Omental fat pad (tissue), 4 donors: ENCODE results near the gene BGN. TPM values are rescaled to one million over a fixed set of nuclear protein-coding genes. Genes with fewer than 3 reads are reported as not detected.

Source experiments
- ATAC-seq: fragments of 150-250 bp; one replicate; pipeline ENCODE4 v1.9.1; 2016; ENCODE audit warnings: mild to moderate bottlenecking, moderate library complexity; ENCODE audit not compliant: low FRiP score
- DNase-seq: peaks from one replicate; pipeline ENCODE4 v3.0.0-alpha.2; 2019; ENCODE audit warnings: low spot score
- total RNA-seq, 4 donors: library from RNA; depleted of rRNA; stranded (reverse); fragments of >200 nt; gene quantifications; one replicate each; pipeline ENCODE4 v1.1.0, GENCODE V29; 2016
- TF ChIP-seq, protein P1 (sequence below), 3 donors: fragments of 450-650 bp; IDR thresholded peaks; one replicate each; pipeline ENCODE4 v1.5.1; 2016 to 2017; ENCODE audit warnings: antibody characterized with exemption in 3 of 3, mild to moderate bottlenecking in 3 of 3, moderate library complexity in 2 of 3

Gene BGN
- total RNA-seq, 4 donors from 2014 or later = 14.9 to 40.2 (median 18.6) TPM

DNA sequence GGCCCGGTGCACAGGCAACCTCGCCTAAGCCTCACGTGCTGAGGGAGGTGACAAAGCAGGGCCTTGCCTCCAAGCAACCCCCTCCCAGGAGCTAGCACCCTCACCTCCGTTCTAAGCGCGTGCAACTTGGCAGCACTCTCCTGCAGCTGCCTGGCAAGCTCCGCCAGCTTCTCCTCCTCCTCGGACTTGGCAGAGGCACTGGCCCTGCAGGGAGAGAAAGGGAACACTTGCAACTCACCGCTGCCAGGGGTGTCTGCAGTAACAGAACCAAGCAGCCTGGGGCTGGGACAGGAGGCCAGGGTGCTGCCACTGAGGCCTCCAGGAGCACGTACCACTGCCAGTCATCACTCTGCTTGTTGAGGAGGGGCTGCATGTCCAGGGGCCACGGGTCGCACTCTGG is 38.6 kb upstream of the BGN start:
- TF ChIP-seq, protein P1, sequence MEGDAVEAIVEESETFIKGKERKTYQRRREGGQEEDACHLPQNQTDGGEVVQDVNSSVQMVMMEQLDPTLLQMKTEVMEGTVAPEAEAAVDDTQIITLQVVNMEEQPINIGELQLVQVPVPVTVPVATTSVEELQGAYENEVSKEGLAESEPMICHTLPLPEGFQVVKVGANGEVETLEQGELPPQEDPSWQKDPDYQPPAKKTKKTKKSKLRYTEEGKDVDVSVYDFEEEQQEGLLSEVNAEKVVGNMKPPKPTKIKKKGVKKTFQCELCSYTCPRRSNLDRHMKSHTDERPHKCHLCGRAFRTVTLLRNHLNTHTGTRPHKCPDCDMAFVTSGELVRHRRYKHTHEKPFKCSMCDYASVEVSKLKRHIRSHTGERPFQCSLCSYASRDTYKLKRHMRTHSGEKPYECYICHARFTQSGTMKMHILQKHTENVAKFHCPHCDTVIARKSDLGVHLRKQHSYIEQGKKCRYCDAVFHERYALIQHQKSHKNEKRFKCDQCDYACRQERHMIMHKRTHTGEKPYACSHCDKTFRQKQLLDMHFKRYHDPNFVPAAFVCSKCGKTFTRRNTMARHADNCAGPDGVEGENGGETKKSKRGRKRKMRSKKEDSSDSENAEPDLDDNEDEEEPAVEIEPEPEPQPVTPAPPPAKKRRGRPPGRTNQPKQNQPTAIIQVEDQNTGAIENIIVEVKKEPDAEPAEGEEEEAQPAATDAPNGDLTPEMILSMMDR (IDR thresholded peaks at IDR 0.05) = no peak
- DNase-seq (no peak), ATAC-seq (no peak)

DNA sequence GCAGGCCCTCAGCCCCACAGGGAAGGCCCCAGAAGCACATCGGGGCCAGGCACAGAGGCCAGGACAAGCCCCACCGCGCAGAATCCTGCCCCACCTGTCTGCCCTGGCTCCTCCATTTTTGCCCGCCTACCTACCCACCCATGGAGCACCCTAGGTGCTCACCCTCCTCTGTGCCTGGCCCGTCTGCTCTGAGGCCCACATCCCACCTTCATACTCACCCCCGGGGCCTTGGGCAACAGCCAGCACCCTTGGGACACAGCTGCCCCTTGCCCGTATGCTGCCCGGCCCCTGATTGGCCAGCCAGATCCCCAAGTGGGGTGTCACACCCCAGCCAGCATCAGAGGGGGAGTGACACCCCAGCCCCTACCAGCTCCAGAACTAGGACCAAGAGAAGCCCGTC is 38.1 kb upstream of the BGN start:
- DNase-seq (no peak), ATAC-seq (no peak)
- TF ChIP-seq, protein P1 (IDR thresholded peaks at IDR 0.05) = no peak

DNA sequence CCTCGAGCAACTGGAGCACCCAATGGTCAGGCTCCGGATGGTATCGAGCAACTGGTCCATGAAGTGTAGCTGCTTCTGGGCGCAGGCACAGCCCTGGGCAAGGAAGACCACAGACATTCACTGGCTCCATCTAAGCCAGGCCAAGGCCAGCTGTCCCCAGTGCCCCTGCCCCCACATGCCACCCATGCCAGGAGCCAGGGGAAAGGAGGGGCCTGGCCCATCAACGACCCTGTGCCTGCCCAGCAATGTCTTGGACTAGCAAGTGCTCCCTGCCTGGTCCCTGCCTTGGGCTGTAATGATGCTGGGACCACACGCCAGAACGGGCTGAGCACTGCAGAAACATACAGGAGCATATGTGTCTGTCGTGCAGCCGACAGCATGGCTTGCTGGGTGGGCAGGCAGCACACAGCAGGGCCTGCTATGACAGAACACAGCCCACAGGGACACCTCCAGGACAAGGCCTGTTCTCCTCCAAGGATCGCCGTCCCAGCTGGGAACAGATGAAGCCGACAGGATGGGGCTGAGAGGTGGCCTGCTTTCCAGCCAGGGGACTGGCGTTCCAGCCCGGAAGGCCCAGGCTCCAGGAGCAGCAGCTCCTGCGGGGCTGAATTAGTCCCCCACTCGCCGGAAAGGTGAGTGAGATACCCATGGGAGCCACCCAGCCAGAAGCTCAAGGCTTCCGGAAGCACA is 37.5 kb upstream of the BGN start:
- DNase-seq (no peak), ATAC-seq (no peak)
- TF ChIP-seq, protein P1 (IDR thresholded peaks at IDR 0.05) = no peak

DNA sequence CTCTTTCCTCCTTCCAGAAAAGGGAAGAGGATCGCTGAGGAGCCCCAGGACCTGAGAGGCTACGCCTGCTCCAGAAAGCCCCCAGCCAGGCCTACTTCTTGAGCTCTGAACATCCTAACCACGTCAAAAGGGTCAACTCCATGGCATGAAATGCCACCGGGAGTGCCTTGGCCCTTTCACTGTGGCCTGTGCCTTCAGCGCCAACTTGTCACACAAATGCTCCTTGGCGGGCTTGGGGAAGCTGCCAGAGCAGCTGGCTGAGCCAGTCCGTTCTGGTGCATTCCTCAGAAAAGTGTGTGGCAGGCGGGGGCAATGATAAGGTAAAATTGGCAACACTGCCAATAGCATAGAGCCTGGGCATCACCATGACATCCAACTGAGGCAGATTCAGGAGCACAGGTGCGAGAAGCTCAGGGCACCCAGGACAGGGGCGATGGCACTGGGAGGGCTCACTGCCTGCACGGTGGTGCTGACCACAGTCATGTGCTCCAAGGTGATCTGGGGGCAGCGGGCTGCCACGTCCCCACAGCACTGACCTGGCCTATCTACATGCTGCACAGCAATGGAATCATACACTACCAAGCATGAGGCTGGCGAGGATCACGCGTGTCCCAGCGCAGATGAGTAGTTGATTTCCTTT is 36.8 kb upstream of the BGN start:
- no peak for DNase-seq
- no peak for ATAC-seq
- TF ChIP-seq, protein P1 (IDR thresholded peaks at IDR 0.05) = no peak

DNA sequence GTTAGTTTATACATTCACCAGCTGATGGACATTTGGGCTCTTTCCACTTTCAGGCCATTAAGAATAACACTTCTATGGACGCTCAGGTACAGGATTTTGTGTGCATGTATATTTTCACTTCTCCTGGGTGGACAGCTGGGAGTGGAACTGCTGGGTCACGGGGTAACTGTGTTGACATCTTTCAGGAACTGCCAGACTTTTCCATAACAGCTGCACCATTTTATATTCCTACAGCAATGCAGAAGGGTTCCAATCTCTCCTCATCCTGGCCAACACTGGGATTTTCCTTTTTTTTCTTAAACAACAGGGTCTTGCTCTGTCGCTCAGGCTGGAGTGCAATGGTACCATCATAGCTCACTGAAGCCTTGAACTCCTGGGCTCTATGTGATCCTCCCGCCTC is 36.3 kb upstream of the BGN start:
- DNase-seq = no peak
- TF ChIP-seq, protein P1 (IDR thresholded peaks at IDR 0.05) = no peak
- no peak for ATAC-seq

DNA sequence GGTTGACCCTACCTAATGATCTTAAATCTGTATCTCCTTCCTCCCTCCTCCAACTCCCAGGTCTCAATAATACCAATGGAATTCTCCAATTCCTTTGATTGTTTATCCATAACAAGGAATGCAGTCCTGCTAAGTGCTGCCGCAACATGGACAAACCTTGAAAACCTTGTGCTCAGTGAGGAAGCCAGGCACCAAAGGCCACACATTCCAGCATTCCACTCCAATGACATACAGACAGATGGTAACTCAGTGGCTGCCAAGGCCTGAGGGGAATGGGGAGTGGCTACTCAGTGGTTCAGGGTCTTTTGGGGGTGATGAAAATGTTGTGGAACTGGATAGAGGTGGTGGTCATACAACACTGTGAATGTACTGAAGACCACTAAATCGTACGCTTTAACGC is 34.8 kb upstream of the BGN start:
- ATAC-seq = no peak
- no peak for DNase-seq
- TF ChIP-seq, protein P1 (IDR thresholded peaks at IDR 0.05) = no peak

DNA sequence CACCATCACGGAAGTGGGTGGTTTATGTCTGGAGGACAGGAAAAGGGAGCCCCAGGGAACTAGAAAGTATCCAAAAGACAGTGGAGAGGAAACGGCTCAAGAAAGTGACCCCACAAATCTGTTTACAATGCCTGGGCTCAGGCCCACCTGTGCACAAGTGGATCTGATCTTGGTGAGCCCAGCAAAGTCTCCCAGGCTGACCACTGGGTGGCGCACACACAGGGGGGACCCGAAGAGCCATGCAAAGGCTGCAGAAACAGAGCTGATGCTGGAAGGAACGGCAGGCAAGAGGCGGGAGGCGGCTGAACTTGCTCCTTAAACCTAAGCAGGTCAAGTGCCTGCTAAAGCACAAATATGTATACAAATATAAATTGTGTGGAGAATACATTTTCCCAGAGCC is 34.0 kb upstream of the BGN start:
- DNase-seq (no peak), ATAC-seq (no peak)
- TF ChIP-seq, protein P1 (IDR thresholded peaks at IDR 0.05) = no peak
